OCI-LY1 (cell line): ENCODE measurements around the gene RNF151.

Source experiments
- CTCF ChIP-seq: fragments of 200-600 bp; sonication (generic), shearing (Covaris generic); IDR thresholded peaks from 2 replicates; pipeline ENCODE4 v1.5.1; 2017; ENCODE audit warnings: mild to moderate bottlenecking, antibody characterized with exemption, low read length, moderate library complexity, mixed read lengths
- EZH2 ChIP-seq: fragments of 200-600 bp; sonication (generic), shearing (Covaris generic); IDR thresholded peaks from 2 replicates; pipeline ENCODE4 v1.8.0; 2017; ENCODE audit warnings: borderline replicate concordance, mixed run types, mild to moderate bottlenecking, antibody characterized with exemption, low read length, moderate library complexity, mixed read lengths

DNA sequence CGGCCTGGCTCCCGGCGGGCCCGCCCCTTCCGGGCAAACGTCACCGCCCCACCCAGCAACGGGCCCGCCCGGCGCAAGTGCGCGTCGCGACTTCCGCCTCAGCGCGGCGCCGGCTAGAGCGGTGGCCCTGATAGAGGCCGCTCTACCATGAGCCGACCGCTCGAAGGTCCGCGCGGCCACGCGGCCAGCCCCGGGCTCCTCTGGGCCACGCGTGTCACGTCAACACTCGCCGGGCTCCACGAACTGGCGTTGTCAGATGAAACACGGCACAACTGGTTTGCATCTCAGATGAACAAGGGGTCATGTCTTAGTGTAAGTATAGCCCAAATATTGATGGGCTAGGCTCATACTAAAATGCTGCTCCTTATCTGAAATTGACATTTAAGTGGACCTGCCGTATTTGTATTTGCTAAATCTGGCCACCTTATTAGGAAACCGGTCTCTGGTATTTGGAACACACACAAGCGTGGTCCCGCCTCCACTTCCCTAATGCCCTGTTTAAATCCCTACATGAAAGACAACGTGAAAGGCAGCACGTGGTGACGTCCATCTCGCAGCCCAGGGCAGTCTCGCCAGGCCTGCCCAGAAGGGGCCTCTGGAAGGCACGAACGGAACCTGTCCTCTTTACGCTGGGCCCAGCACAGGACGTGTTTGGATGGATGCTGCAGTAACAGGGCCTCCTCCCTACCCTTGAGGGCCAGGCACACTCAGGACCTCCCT is 43.3 kb downstream of the RNF151 start, which contains the start of gene ZNF598:
- TF ChIP-seq CTCF (no peak), EZH2 (no peak)
